ENCODE measurements around the gene REPS2. TPM values are rescaled to one million over a fixed set of nuclear protein-coding genes. Genes with fewer than 3 reads are reported as not detected.

Gene REPS2
- total RNA-seq, 2 donors from 2014 or later = 17.6 to 22.7 TPM

DNA sequence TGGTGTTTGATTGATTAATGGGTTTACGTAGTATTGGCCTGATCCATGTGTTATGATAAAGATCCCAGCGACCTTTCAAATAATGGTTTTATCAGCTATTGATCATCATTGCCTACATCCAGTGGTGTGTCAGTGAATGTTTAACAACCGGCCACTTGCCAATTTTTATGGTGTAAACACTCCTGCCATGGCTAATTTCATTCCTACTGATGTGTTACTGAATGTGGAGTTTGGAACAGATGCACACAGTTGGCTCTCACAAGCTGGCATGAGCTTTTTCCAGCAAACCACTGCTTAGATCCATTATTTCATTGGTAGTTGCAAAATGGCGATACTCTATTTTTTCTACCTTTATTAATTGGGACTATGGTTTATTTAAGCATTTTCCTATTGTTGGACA, 139.9 kb downstream of the REPS2 start:
- no peaks in the 10 kb centered on the region for H3K27me3 ChIP-seq
- no peak overlapping the region for H3K27ac ChIP-seq
- H3K4me1 ChIP-seq = no peaks in the 10 kb centered on the region
- no peaks in the 10 kb centered on the region for H3K9me3 ChIP-seq
- H3K36me3 ChIP-seq = no peaks in the 10 kb centered on the region
- TF ChIP-seq, protein P1, sequence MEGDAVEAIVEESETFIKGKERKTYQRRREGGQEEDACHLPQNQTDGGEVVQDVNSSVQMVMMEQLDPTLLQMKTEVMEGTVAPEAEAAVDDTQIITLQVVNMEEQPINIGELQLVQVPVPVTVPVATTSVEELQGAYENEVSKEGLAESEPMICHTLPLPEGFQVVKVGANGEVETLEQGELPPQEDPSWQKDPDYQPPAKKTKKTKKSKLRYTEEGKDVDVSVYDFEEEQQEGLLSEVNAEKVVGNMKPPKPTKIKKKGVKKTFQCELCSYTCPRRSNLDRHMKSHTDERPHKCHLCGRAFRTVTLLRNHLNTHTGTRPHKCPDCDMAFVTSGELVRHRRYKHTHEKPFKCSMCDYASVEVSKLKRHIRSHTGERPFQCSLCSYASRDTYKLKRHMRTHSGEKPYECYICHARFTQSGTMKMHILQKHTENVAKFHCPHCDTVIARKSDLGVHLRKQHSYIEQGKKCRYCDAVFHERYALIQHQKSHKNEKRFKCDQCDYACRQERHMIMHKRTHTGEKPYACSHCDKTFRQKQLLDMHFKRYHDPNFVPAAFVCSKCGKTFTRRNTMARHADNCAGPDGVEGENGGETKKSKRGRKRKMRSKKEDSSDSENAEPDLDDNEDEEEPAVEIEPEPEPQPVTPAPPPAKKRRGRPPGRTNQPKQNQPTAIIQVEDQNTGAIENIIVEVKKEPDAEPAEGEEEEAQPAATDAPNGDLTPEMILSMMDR (IDR thresholded peaks at IDR 0.05) = no peak
- H3K9ac ChIP-seq (ENCODE audit: low read depth in 2 of 2, low read length in 2 of 2) = no peak overlapping the region
- intact Hi-C loops (cut with DNase I) = no loop called here
- no peak for DNase-seq
- no peak overlapping the region for H3K4me3 ChIP-seq

DNA sequence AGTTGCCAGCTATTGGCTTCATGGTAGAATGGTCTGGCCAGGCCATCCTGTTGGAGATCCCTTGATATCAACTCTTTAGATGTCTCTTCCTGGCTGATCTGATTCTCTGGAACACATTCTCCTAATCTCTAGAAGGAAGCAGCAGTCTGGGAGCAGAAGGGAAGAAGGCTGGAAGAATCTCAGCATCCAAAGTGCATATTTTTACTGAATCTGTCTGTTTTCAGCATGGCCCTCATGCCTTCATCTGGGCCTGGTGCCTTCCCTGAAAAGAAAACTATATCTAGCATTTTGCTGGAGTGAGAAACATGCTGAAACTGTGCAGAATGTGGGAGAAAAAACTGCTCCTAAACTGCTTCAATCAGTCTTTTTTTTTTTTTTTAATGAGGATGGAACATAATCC, 148.7 kb downstream of the REPS2 start:
- no peaks in the 10 kb centered on the region for H3K36me3 ChIP-seq
- H3K4me1 ChIP-seq = no peaks in the 10 kb centered on the region
- DNase-seq = no peak
- no peak overlapping the region for H3K27ac ChIP-seq
- no peak overlapping the region for H3K4me3 ChIP-seq
- H3K9ac ChIP-seq (ENCODE audit: low read depth in 2 of 2, low read length in 2 of 2) = no peak overlapping the region
- intact Hi-C loops (cut with DNase I) = no loop called here
- TF ChIP-seq, protein P1 (IDR thresholded peaks at IDR 0.05) = no peak
- H3K9me3 ChIP-seq = no peaks in the 10 kb centered on the region
- H3K27me3 ChIP-seq = no peaks in the 10 kb centered on the region

DNA sequence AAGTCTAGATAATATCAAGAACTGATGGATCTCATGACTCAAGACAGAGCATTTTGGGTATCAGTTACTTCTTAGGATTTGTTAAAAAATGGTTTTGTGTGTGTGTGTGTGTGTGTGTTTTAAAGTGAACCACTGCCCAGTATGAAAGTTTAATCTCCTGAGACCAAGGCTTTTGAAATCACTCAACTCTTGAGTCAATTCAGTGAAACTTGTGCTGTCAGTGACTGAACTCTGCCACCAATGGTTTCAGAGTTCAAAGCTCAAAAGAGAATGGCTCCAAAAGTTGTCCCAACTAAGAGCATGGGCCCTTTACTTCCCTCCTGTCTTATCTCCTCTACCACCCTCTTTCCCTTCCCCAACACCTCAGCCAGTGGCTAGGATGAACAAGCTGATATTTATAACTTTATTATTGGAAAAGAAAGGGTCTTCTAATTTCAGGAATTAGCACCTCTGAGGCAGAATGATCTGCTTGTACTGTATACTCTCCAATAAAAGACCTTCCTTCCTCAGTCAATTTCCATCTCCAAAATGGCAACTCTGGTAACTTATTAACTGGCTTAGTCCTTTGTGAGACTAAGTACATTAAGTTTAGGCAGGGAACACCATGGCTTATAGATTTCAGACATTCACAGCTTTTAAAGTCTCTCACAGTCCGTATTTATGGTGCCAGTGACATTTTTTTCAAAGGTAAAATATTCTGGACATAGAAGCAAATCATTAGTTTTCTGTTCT, 152.2 kb downstream of the REPS2 start:
- TF ChIP-seq, protein P1 (IDR thresholded peaks at IDR 0.05) = no peak
- no peaks in the 10 kb centered on the region for H3K9me3 ChIP-seq

DNA sequence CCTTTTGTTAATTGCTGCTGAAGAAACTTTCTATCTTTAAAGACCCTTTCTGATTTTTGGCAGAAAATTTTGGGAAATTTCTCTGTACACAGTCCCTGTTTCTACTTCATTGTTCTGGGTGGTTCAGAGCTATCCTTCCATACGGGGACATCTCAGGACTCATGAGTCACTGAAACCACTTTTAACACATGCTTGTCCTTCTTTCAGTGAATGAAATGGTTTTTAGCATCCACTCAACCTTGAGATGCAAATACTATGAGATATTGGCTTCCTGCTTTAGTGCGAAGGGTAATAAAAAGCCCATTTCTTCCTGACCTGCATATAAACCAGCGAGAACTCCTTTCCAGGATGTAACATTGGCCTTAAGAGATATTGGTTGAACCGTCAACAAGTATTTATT, 158.0 kb downstream of the REPS2 start:
- Histone ChIP-seq H3K9me3 (no peaks in the 10 kb centered on the region), H3K36me3 (no peaks in the 10 kb centered on the region), H3K27me3 (no peaks in the 10 kb centered on the region), H3K9ac (ENCODE audit: low read depth in 2 of 2, low read length in 2 of 2) (no peak overlapping the region), H3K27ac (no peak overlapping the region), H3K4me3 (no peak overlapping the region), H3K4me1 (no peaks in the 10 kb centered on the region)
- intact Hi-C loops (cut with DNase I) = no loop called here
- TF ChIP-seq, protein P1 (IDR thresholded peaks at IDR 0.05) = no peak
- DNase-seq = no peak

More for the DNA sequence above, 152.2 kb downstream of the REPS2 start:
- Histone ChIP-seq H3K27ac (no peak overlapping the region), H3K27me3 (no peaks in the 10 kb centered on the region), H3K4me3 (no peak overlapping the region), H3K9ac (ENCODE audit: low read depth in 2 of 2, low read length in 2 of 2) (no peak overlapping the region), H3K36me3 (no peaks in the 10 kb centered on the region), H3K4me1 (no peaks in the 10 kb centered on the region)
- intact Hi-C loops (cut with DNase I) = no loop called here
- no peak for DNase-seq

DNA sequence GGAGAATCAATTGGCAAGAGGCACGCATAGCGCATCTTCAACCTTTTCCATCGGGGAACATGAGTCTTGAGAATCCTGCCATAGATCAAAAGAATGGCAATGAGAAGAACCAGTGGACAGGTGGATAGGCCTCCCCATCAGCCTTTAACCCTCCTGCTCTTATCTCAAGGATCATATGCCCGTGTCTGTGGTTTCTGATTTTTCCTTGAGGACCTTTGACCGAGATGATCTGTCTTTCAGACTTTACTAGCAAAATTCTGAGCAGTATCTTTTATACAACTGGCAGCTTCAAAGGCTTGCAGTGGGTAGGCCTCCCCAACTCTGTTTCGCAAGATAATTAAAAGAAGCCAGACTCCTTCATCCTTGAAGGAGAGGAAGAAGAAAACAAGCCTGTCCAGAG, 174.4 kb downstream of the REPS2 start:
- TF ChIP-seq, protein P1 (IDR thresholded peaks at IDR 0.05) = no peak
- Histone ChIP-seq H3K27ac (no peak overlapping the region), H3K9ac (ENCODE audit: low read depth in 2 of 2, low read length in 2 of 2) (no peak overlapping the region), H3K4me1 (no peaks in the 10 kb centered on the region), H3K4me3 (no peak overlapping the region), H3K27me3 (no peaks in the 10 kb centered on the region), H3K36me3 (no peaks in the 10 kb centered on the region), H3K9me3 (no peaks in the 10 kb centered on the region)
- no peak for DNase-seq
- intact Hi-C loops (cut with DNase I) = loop anchor here (10.0 kb wide), 1 partner anchor 574 kb away; no protein-coding TSS in a partner anchor

Data from colonic mucosa (tissue), 4 donors.